Endothelial cell of umbilical vein (primary cell): ENCODE data around the gene CD2BP2. TPM values are rescaled to one million over a fixed set of nuclear protein-coding genes. Genes with fewer than 3 reads are reported as not detected.

Source experiments
- BruUV-seq: library from RNA; stranded (reverse); fragments of 400-500 nt; replicated peaks from 2 replicates; lab custom pipeline; 2021; lab: Mats Ljungman, UMichigan
- CTCF ChIA-PET: fragments of 300-600, 350-600 bp; sonication (Branson Sonifier 250); formaldehyde crosslinking; loops from one replicate; lab custom pipeline; 2021; ENCODE audit warnings: antibody characterized with exemption, inconsistent platforms; lab: Charles Lee
- POLR2A ChIA-PET: fragments of 300-600, 350-600 bp; sonication (Branson Sonifier 250); formaldehyde crosslinking; loops from one replicate; lab custom pipeline; 2021; ENCODE audit warnings: antibody characterized with exemption, inconsistent platforms; lab: Charles Lee
- DNase-seq: peaks from one replicate; pipeline ENCODE4 v3.0.0-alpha.2; 2011; ENCODE audit warnings: low read depth, low spot score
- FAIRE-seq: peaks from 2 replicates; lab custom pipeline; 2011; peaks lifted over from hg19 to GRCh38; lab: Jason Lieb, UNC
- H2AFZ ChIP-seq: 2 replicates; pipeline ENCODE4 v1.6.0; 2012; ENCODE audit warnings: low read depth, low read length, control low read depth, inconsistent platforms
- H3K27ac ChIP-seq: 2 replicates; pipeline ENCODE4 v1.5.1; 2011; ENCODE audit warnings: low read depth, mild to moderate bottlenecking, control low read depth, low read length, moderate library complexity; ENCODE audit not compliant: insufficient read depth
- H3K27me3 ChIP-seq, 2 experiments: 2 replicates each; pipeline versions ENCODE4 v1.6.0 to v1.6.1; 2011; ENCODE audit warnings: low read length in 2 of 2, mixed read lengths in 1 of 2; ENCODE audit not compliant: control insufficient read depth in 2 of 2, insufficient read depth in 2 of 2
- H3K36me3 ChIP-seq, 2 experiments: 2 replicates in 1 of 2; 3 replicates in 1 of 2; pipeline ENCODE4 v1.5.1; 2011; ENCODE audit warnings: low read length in 2 of 2, mild to moderate bottlenecking in 1 of 2, moderate library complexity in 1 of 2; ENCODE audit not compliant: control insufficient read depth in 2 of 2, insufficient read depth in 2 of 2; ENCODE audit errors: extremely low read depth in 1 of 2
- H3K4me1 ChIP-seq: 3 replicates; pipeline ENCODE4 v1.5.1; 2011; ENCODE audit warnings: mild to moderate bottlenecking, low read length; ENCODE audit not compliant: control insufficient read depth, insufficient read depth; ENCODE audit errors: extremely low read depth
- H3K4me2 ChIP-seq: 2 replicates; pipeline ENCODE4 v1.6.1; 2011; ENCODE audit warnings: low read length, control low read depth, mixed read lengths; ENCODE audit not compliant: insufficient read depth
- H3K4me3 ChIP-seq, 3 experiments: fragments of 200-600 bp in 1 of 3; sonication (generic), shearing (Covaris generic) in 1 of 3; replicated peaks in 1 of 3; 2 replicates each; pipeline ENCODE4 v1.5.1; 2011 to 2016; ENCODE audit warnings: control low read depth in 3 of 3, low read length in 3 of 3, mild to moderate bottlenecking in 2 of 3, inconsistent platforms in 1 of 3, low read depth in 1 of 3, moderate library complexity in 1 of 3; ENCODE audit not compliant: insufficient read depth in 1 of 3
- H3K79me2 ChIP-seq: 2 replicates; pipeline ENCODE4 v1.6.0; 2012; ENCODE audit warnings: low read length, inconsistent platforms; ENCODE audit not compliant: control insufficient read depth, insufficient read depth
- H3K9ac ChIP-seq: replicated peaks from 2 replicates; pipeline ENCODE3; 2011; ENCODE audit warnings: low read length, control low read depth; ENCODE audit not compliant: insufficient read depth; ENCODE audit errors: extremely low read depth
- H3K9me1 ChIP-seq: replicated peaks from 3 replicates; pipeline ENCODE4 v1.6.0; 2011; ENCODE audit warnings: mild to moderate bottlenecking, low read length; ENCODE audit not compliant: control insufficient read depth, insufficient read depth; ENCODE audit errors: extremely low read depth
- H3K9me3 ChIP-seq: replicated peaks from 2 replicates; pipeline ENCODE4 v1.5.1; 2012; ENCODE audit warnings: low read length, inconsistent platforms; ENCODE audit not compliant: control insufficient read depth, insufficient read depth
- H4K20me1 ChIP-seq: replicated peaks from 2 replicates; pipeline ENCODE3; 2011; ENCODE audit warnings: mild to moderate bottlenecking, low read length; ENCODE audit not compliant: control insufficient read depth, insufficient read depth; ENCODE audit errors: extremely low read depth
- CTCF ChIP-seq, 2 donors: IDR thresholded peaks; 1 replicate in 1 of 2; 2 replicates in 1 of 2; pipeline ENCODE4 v1.5.1; 2011; ENCODE audit warnings: low read length in 2 of 2, mild to moderate bottlenecking in 2 of 2, moderate library complexity in 2 of 2, control low read depth in 1 of 2, inconsistent platforms in 1 of 2, low read depth in 1 of 2; ENCODE audit not compliant: insufficient read depth in 1 of 2; ENCODE audit errors: extremely low read depth in 1 of 2
- EZH2 ChIP-seq: IDR thresholded peaks from 2 replicates; pipeline ENCODE4 v1.6.1; 2012; ENCODE audit warnings: borderline replicate concordance, low read depth, mild to moderate bottlenecking, moderate library complexity, low read length, inconsistent platforms; ENCODE audit not compliant: severe bottlenecking
- FOS ChIP-seq: IDR thresholded peaks from 2 replicates; pipeline ENCODE4 v1.6.1; 2011; ENCODE audit warnings: mild to moderate bottlenecking, low read length, moderate library complexity, borderline replicate concordance; ENCODE audit not compliant: insufficient read depth
- GATA2 ChIP-seq: IDR thresholded peaks from 2 replicates; pipeline ENCODE4 v1.7.0; 2011; ENCODE audit warnings: low read depth, mild to moderate bottlenecking, moderate library complexity, mixed read lengths, low read length; ENCODE audit not compliant: insufficient read length, insufficient read depth
- JUN ChIP-seq: IDR thresholded peaks from 2 replicates; pipeline ENCODE4 v1.6.1; 2011; ENCODE audit warnings: borderline replicate concordance, low read depth; ENCODE audit not compliant: insufficient read length, insufficient read depth
- MAX ChIP-seq: IDR thresholded peaks from 2 replicates; pipeline ENCODE4 v1.6.1; 2011; ENCODE audit not compliant: insufficient read depth, insufficient read length
- MYC ChIP-seq: IDR thresholded peaks from one replicate; pipeline ENCODE4 v1.6.1; 2011; ENCODE audit warnings: mild to moderate bottlenecking, low read depth, low read length
- POLR2A ChIP-seq: IDR thresholded peaks from 2 replicates; pipeline ENCODE4 v1.6.1; 2012; ENCODE audit warnings: low read depth, mild to moderate bottlenecking, control low read depth, low read length
- POLR2AphosphoS5 ChIP-seq: IDR thresholded peaks from 2 replicates; pipeline ENCODE4 v1.6.1; 2012; ENCODE audit warnings: low read depth, mild to moderate bottlenecking, control low read depth, low read length, moderate library complexity; ENCODE audit not compliant: insufficient read depth
- dilution Hi-C: fragments of 300-500 bp; cut with MboI; formaldehyde crosslinking; loops from one replicate; pipeline ENCODE4 v1.15.0; 2019; ENCODE audit warnings: low sequenced_read_pairs; ENCODE audit not compliant: extremely low pct_ligation_motif_present
- intact Hi-C: fragments of 100-400 bp; cut with micrococcal nuclease; formaldehyde crosslinking; loops from one replicate; pipeline ENCODE4 v1.10.0; 2022
- polyA plus RNA-seq, 4 experiments: library from polyadenylated mRNA; depleted of rRNA in 3 of 4; stranded (reverse) in 3 of 4; unstranded in 1 of 4; fragments of >200 nt; gene quantifications; 2 replicates each; pipeline versions ENCODE4 v1.2.1 to v1.2.3, GENCODE V29; 2011 to 2012; ENCODE audit warnings: missing spikeins in 1 of 4
- total RNA-seq: library from RNA; stranded (reverse); gene quantifications from 2 replicates; pipeline ENCODE4 v1.2.3, GENCODE V29; 2021

The CD2BP2 gene
- total and polyA plus RNA-seq, 2 donors (not counting 3 experiments of a cell fraction or from before 2014, with no cell fraction given): 47.2 to 75.7 TPM

GRCh38 chr16:30351001-30351441 lies 4.1 kb downstream of the CD2BP2 start:
- peaks cover 6 to 11% of the 10 kb centered on the region in 2 experiments for H3K36me3 ChIP-seq
- H3K9me1 ChIP-seq: no peaks in the 10 kb centered on the region
- FAIRE-seq (no peak), DNase-seq (no peak)
- no peaks in the 10 kb centered on the region for H4K20me1 ChIP-seq
- no peaks in the 10 kb centered on the region for H3K9me3 ChIP-seq
- ChIA-PET CTCF (no interaction called here), POLR2A (interaction anchor here (0.7 kb wide), 1 partner anchor 57 kb away, joined by 3 read pairs; the partner anchor contains the start of gene ZNF771)
- H3K4me1 ChIP-seq: peaks cover 32% of the 10 kb centered on the region
- intact Hi-C loops (no loop called here), dilution Hi-C loops (no loop called here)
- no peak overlapping the region for H3K27ac ChIP-seq
- H3K4me3 ChIP-seq: no peak overlapping the region
- no peak overlapping the region for H3K9ac ChIP-seq
- no peak overlapping the region for H3K4me2 ChIP-seq
- peaks cover 19% of the 10 kb centered on the region for H3K79me2 ChIP-seq
- H2AFZ ChIP-seq: no peak overlapping the region
- BruUV-seq: no TSS peak
- TF ChIP-seq POLR2A (no peak), POLR2AphosphoS5 (no peak), EZH2 (no peak), FOS (no peak), GATA2 (no peak), MYC (no peak), JUN (no peak), MAX (no peak), CTCF (IDR thresholded peaks at IDR 0.05; ENCODE audit: extremely low read depth in 1 of 2, insufficient read depth in 1 of 2, low read depth in 1 of 2, low read length in 2 of 2) (no peak)
- no peaks in the 10 kb centered on the region for H3K27me3 ChIP-seq
